Esophagus squamous epithelium (tissue), 5 donors: ENCODE results near the gene SPTBN5. TPM values are rescaled to one million over a fixed set of nuclear protein-coding genes. Genes with fewer than 3 reads are reported as not detected.
"Not testable (repeated sequence)": the region's sequence is repeated elsewhere in the genome, so short reads cannot be mapped to it uniquely, and the experiment has no call there.

Experiments
- DNase-seq: peaks from one replicate; lab custom pipeline; 2025; lab: John Stamatoyannopoulos, UW
- H3K27ac ChIP-seq, 4 donors: fragments of 200-600 bp; sonication (generic); one replicate each; pipeline ENCODE4 v1.5.1; 2016 to 2019; ENCODE audit warnings: mild to moderate bottlenecking in 1 of 4
- H3K27me3 ChIP-seq, 4 donors: fragments of 200-600 bp; sonication (generic); 1 replicate in 3 of 4; 2 replicates in 1 of 4; pipeline versions ENCODE4 v1.5.1 to v1.6.0; 2017 to 2021; ENCODE audit warnings: antibody characterized with exemption in 1 of 4
- H3K36me3 ChIP-seq, 3 donors: fragments of 200-600 bp; sonication (generic); one replicate each; pipeline ENCODE4 v1.5.1; 2016 to 2019
- H3K4me1 ChIP-seq, 3 donors: fragments of 200-600 bp; sonication (generic); one replicate each; pipeline ENCODE4 v1.5.1; 2017 to 2019
- H3K4me3 ChIP-seq, 4 donors: fragments of 200-600 bp; sonication (generic); 1 replicate in 3 of 4; 2 replicates in 1 of 4; pipeline ENCODE4 v1.5.1; 2016 to 2019; ENCODE audit warnings: mild to moderate bottlenecking in 2 of 4, moderate library complexity in 1 of 4
- H3K9me3 ChIP-seq, 3 donors: fragments of 200-600 bp; sonication (generic); one replicate each; pipeline ENCODE4 v1.5.1; 2016 to 2019
- POLR2A ChIP-seq, 4 donors: fragments of 450-650 bp; IDR thresholded peaks; one replicate each; pipeline ENCODE4 v1.6.1; 2017; ENCODE audit warnings: antibody characterized with exemption in 4 of 4, mild to moderate bottlenecking in 4 of 4, moderate library complexity in 3 of 4
- WGBS, 2 donors: methylation state at CpG; one replicate each; pipeline ENCODE4 v1.1.5; 2018; 5-methylcytosine and 5-hydroxymethylcytosine counted together
- intact Hi-C: fragments of 100-400 bp; cut with DNase I; formaldehyde crosslinking; loops from one replicate; pipeline ENCODE4 v1.15.0; 2022
- total RNA-seq, 4 donors: library from RNA; depleted of rRNA; stranded (reverse); fragments of >200 nt; gene quantifications; one replicate each; pipeline ENCODE4 v1.1.0, GENCODE V29; 2016
- TF ChIP-seq, protein P1 (sequence below), 6 experiments: fragments of 450-650 bp in 4 of 6; fragments of 200-600 bp in 2 of 6; sonication (generic) in 2 of 6; IDR thresholded peaks; one replicate each; pipeline ENCODE4 v1.5.1; 2016 to 2019; ENCODE audit warnings: antibody characterized with exemption in 6 of 6, mild to moderate bottlenecking in 4 of 6, moderate library complexity in 4 of 6
- donor health status: DM: yes; HTN: yes; CAD: no.

Gene SPTBN5
- total RNA-seq, 4 donors from 2014 or later: 1.9 to 4.4 (median 3.4) TPM

DNA sequence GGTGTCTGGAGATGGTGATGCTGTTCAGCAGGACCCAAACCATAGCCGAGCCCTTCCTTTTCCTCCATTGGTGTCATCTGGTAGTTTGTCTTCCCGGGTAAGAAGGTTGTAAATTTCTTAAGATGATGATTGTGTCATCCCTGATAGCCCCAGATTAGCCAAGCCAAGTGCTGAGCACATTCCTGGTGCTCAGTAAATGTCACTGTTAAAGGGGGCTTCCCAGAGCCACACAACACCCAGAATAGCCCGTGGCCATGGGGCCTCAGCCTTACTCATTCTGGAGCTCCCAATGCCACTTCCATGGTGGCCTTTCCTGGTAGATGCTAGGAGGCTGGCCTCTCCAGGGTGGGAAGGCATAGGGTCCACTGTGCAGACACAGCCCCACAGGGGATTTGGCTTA, 59.8 kb downstream of the SPTBN5 start:
- intact Hi-C loops: no loop called here
- no peaks in the 10 kb centered on the region for H3K27me3 ChIP-seq
- 60 to 100% methylated on average over 2 of the region's 3 CpGs for WGBS, 2 donors
- peak overlapping the region; percentile 14 to 97 (median 74) for H3K27ac ChIP-seq
- H3K36me3 ChIP-seq: peaks cover 4 to 68% (median 7%) of the 10 kb centered on the region in 3 donors
- no peak for DNase-seq
- peaks cover 34 to 99% (median 53%) of the 10 kb centered on the region in 3 donors for H3K4me1 ChIP-seq
- H3K9me3 ChIP-seq: no peaks in the 10 kb centered on the region
- TF ChIP-seq POLR2A (IDR thresholded peaks at IDR 0.05): no peak
- TF ChIP-seq, protein P1, sequence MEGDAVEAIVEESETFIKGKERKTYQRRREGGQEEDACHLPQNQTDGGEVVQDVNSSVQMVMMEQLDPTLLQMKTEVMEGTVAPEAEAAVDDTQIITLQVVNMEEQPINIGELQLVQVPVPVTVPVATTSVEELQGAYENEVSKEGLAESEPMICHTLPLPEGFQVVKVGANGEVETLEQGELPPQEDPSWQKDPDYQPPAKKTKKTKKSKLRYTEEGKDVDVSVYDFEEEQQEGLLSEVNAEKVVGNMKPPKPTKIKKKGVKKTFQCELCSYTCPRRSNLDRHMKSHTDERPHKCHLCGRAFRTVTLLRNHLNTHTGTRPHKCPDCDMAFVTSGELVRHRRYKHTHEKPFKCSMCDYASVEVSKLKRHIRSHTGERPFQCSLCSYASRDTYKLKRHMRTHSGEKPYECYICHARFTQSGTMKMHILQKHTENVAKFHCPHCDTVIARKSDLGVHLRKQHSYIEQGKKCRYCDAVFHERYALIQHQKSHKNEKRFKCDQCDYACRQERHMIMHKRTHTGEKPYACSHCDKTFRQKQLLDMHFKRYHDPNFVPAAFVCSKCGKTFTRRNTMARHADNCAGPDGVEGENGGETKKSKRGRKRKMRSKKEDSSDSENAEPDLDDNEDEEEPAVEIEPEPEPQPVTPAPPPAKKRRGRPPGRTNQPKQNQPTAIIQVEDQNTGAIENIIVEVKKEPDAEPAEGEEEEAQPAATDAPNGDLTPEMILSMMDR (IDR thresholded peaks at IDR 0.05): no peak
- H3K4me3 ChIP-seq: no peak overlapping the region

DNA sequence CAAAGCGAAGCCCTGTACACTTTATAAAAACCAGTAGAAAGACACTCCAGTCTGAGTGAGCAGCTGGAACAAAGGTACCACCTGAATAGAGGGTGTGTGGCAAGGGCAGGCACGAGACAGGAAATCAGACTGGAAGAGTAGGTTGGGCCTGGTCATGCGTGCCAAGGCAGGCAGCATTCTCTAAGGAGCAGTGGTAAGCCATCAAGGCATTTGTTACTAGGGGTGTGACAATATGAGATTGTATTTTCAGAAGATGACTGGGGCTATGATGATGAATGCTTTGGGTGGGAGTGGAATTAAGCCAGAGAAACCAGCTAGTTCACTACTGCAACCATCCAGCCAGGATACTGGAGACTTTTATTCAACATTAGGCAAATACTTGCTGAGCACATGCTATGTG, 61.0 kb downstream of the SPTBN5 start:
- H3K27me3 ChIP-seq: no peaks in the 10 kb centered on the region
- 23 to 37% methylated on average over 3 of the region's 3 CpGs for WGBS, 2 donors
- H3K4me3 ChIP-seq: no peak overlapping the region
- H3K36me3 ChIP-seq: peaks cover 4 to 63% (median 7%) of the 10 kb centered on the region in 3 donors
- H3K4me1 ChIP-seq: peaks cover 30 to 95% (median 50%) of the 10 kb centered on the region in 3 donors
- intact Hi-C loops: no loop called here
- DNase-seq: no peak
- peak overlapping the region; percentile 78 to 97 (median 91) for H3K27ac ChIP-seq
- TF ChIP-seq POLR2A (IDR thresholded peaks at IDR 0.05): peak in 1 of 4 donors; percentile 24
- TF ChIP-seq, protein P1 (IDR thresholded peaks at IDR 0.05): peak in 1 of 6 experiments; percentile 9
- no peaks in the 10 kb centered on the region for H3K9me3 ChIP-seq

DNA sequence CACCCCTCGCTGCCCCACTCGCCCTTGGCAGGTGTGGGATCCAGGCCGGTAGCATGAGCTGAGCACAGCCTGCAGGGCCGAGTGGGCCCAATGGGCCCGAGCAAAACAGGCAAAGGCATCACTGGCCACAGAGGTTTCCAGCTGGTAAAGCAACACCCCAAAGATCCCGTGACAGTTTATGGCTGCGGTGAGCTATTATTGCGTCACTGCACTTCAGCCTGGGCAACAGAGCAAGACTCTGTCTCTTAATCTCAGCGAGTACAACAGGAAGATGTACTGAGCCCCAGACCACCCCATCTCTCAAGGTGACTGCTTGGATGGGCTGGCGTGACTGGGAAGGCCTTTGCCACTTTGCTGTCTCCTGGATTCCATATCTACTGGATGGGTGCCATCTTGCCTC, 61.6 kb downstream of the SPTBN5 start:
- H3K4me1 ChIP-seq: peaks cover 29 to 94% (median 52%) of the 10 kb centered on the region in 3 donors

DNA sequence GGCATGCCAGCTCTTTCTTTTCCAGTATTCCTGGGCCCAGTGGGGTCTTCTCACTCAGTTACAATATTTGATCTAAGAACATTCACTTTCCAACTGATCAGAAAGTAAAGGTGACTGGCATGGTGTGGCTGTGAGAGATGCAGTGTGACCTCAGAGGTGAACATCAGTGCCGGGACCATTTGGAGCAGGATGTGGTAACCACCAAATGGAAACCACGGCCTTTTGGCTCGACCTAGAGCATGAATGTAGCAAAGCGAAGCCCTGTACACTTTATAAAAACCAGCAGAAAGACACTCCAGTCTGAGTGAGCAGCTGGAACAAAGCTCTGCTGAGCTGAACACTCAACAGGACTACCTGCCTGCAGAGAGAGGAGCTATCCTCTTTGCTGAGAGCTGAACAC, 62.6 kb downstream of the SPTBN5 start:
- H3K4me3 ChIP-seq, intact Hi-C loops, DNase-seq, H3K27me3 ChIP-seq, H3K9me3 ChIP-seq: not testable (repeated sequence)
- peaks cover 4 to 47% (median 7%) of the 10 kb centered on the region in 3 donors for H3K36me3 ChIP-seq
- peak overlapping the region in 3 of 4 donors; percentile 88 to 97 (median 94) for H3K27ac ChIP-seq
- H3K4me1 ChIP-seq: peaks cover 31 to 94% (median 53%) of the 10 kb centered on the region in 3 donors
- 46 to 63% methylated on average over 4 of the region's 4 CpGs for WGBS, 2 donors

More for the DNA sequence above, 61.6 kb downstream of the SPTBN5 start:
- intact Hi-C loops: no loop called here
- 73 to 83% methylated on average over 4 to 5 of the region's 10 CpGs for WGBS, 2 donors
- Histone ChIP-seq H3K36me3 (peaks cover 4 to 56% (median 7%) of the 10 kb centered on the region in 3 donors), H3K9me3 (no peaks in the 10 kb centered on the region), H3K27me3 (no peaks in the 10 kb centered on the region), H3K4me3 (no peak overlapping the region), H3K27ac (peak overlapping the region; percentile 78 to 97 (median 91))
- no peak for DNase-seq
- TF ChIP-seq POLR2A (IDR thresholded peaks at IDR 0.05): no peak
- TF ChIP-seq, protein P1 (IDR thresholded peaks at IDR 0.05): no peak

DNA sequence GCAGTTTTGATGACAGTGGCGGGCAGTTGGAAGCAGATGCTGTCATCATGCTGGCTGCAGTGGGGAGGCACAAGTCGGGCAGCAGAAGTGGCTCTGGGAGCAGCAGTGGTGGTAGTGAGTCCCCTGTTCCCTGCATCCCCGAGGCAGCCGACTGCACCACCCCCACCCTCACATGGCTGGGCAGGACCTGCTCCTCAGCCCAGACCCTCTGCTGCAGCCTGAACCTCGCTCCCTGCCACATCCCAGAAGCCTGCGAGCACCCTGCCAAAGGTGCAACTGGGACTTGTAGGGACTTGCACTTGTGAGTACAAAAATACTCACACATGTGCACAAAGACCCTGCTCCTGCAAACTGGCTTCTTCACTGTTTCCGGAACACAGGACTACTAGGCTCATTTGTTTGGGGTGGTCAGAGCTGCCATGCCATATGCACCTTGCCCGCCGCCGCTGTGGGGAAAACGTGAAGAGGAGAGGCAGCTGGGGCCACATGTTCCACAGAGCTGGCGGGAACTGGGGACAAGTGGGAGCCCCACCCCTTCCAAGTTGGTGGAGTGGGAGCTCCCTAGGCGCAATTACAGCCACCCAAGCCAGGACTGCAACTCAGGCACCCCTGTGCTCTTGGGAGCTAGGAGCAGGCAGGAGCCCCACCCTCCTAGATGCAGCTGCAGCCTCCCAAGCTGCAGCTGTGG, 63.8 kb downstream of the SPTBN5 start:
- Histone ChIP-seq H3K27me3 (no peaks in the 10 kb centered on the region), H3K9me3 (no peaks in the 10 kb centered on the region), H3K27ac (peak overlapping the region; percentile 3 to 97 (median 92)), H3K36me3 (peaks cover 0 to 45% (median 7%) of the 10 kb centered on the region in 3 donors), H3K4me1 (peaks cover 31 to 83% (median 53%) of the 10 kb centered on the region in 3 donors), H3K4me3 (no peak overlapping the region)
- 73% methylated on average over 6 of the region's 13 CpGs; no CpG with 5 or more reads in 1 of the 2 donors for WGBS, 2 donors
- intact Hi-C loops: no loop called here
- no peak for DNase-seq
- TF ChIP-seq POLR2A (IDR thresholded peaks at IDR 0.05): no peak
- TF ChIP-seq, protein P1 (IDR thresholded peaks at IDR 0.05): no peak
